Measurements from ENCODE around the gene CXCR2.
"Not testable (repeated sequence)": the region's sequence is repeated elsewhere in the genome, so short reads cannot be mapped to it uniquely, and the experiment has no call there.

The CXCR2 gene

GRCh38 chr2:218169757-218170546, 44.1 kb downstream of the CXCR2 start:
- Mint-ChIP-seq H3K4me3 (no peak overlapping the region), H3K9me3 (no peaks in the 10 kb centered on the region), H3K4me1 (peaks cover 36% of the 10 kb centered on the region), H3K27me3 (no peaks in the 10 kb centered on the region), H3K36me3 (ENCODE audit: insufficient read depth) (peaks cover 2% of the 10 kb centered on the region), H3K27ac (ENCODE audit: low read depth) (no peak overlapping the region)
- ATAC-seq (replicated peaks; ENCODE audit: extremely low read depth, poor library complexity, severe bottlenecking) (no peak), DNase-seq (ENCODE audit: low spot score in 2 of 2) (no peak)

GRCh38 chr2:218171744-218172143, 45.9 kb downstream of the CXCR2 start:
- DNase-seq (ENCODE audit: low spot score in 2 of 2); H3K4me3 Mint-ChIP-seq; H3K27me3 Mint-ChIP-seq; H3K27ac Mint-ChIP-seq (ENCODE audit: low read depth); ATAC-seq (replicated peaks; ENCODE audit: extremely low read depth, poor library complexity, severe bottlenecking); H3K9me3 Mint-ChIP-seq; H3K36me3 Mint-ChIP-seq (ENCODE audit: insufficient read depth): not testable (repeated sequence)
- H3K4me1 Mint-ChIP-seq = peaks cover 31% of the 10 kb centered on the region

- H3K4me3 Mint-ChIP-seq = no peak overlapping the region
- DNase-seq (ENCODE audit: low spot score in 2 of 2) = no peak
- H3K4me1 Mint-ChIP-seq = peaks cover 20% of the 10 kb centered on the region
- no peaks in the 10 kb centered on the region for H3K36me3 Mint-ChIP-seq (ENCODE audit: insufficient read depth)
- no peak overlapping the region for H3K27ac Mint-ChIP-seq (ENCODE audit: low read depth)
- no peaks in the 10 kb centered on the region for H3K9me3 Mint-ChIP-seq
- no peaks in the 10 kb centered on the region for H3K27me3 Mint-ChIP-seq
- no peak for ATAC-seq (replicated peaks; ENCODE audit: extremely low read depth, poor library complexity, severe bottlenecking)
Measured at GRCh38 chr2:218172845-218173244, 47.0 kb downstream of the CXCR2 start.

GRCh38 chr2:218179782-218180181, 54.0 kb downstream of the CXCR2 start:
- Mint-ChIP-seq H3K4me3 (no peak overlapping the region), H3K27ac (ENCODE audit: low read depth) (no peak overlapping the region), H3K9me3 (no peaks in the 10 kb centered on the region), H3K36me3 (ENCODE audit: insufficient read depth) (no peaks in the 10 kb centered on the region), H3K4me1 (no peaks in the 10 kb centered on the region), H3K27me3 (no peaks in the 10 kb centered on the region)
- no peak for DNase-seq (ENCODE audit: low spot score in 2 of 2)
- ATAC-seq (replicated peaks; ENCODE audit: extremely low read depth, poor library complexity, severe bottlenecking) = no peak

GRCh38 chr2:218180467-218181114, 54.8 kb downstream of the CXCR2 start:
- H3K27ac Mint-ChIP-seq (ENCODE audit: low read depth) = no peak overlapping the region
- ATAC-seq (replicated peaks; ENCODE audit: extremely low read depth, poor library complexity, severe bottlenecking) (no peak), DNase-seq (ENCODE audit: low spot score in 2 of 2) (no peak)
- H3K9me3 Mint-ChIP-seq = no peaks in the 10 kb centered on the region
- no peaks in the 10 kb centered on the region for H3K27me3 Mint-ChIP-seq
- H3K4me1 Mint-ChIP-seq = no peaks in the 10 kb centered on the region
- no peak overlapping the region for H3K4me3 Mint-ChIP-seq
- H3K36me3 Mint-ChIP-seq (ENCODE audit: insufficient read depth) = no peaks in the 10 kb centered on the region

- Mint-ChIP-seq H3K27me3 (no peaks in the 10 kb centered on the region), H3K9me3 (no peaks in the 10 kb centered on the region), H3K4me1 (no peaks in the 10 kb centered on the region), H3K27ac (ENCODE audit: low read depth) (no peak overlapping the region), H3K4me3 (no peak overlapping the region), H3K36me3 (ENCODE audit: insufficient read depth) (no peaks in the 10 kb centered on the region)
- DNase-seq (ENCODE audit: low spot score in 2 of 2) = no peak
- no peak for ATAC-seq (replicated peaks; ENCODE audit: extremely low read depth, poor library complexity, severe bottlenecking)
Measured at GRCh38 chr2:218184331-218184730, 58.5 kb downstream of the CXCR2 start.

GRCh38 chr2:218186355-218186766, 60.5 kb downstream of the CXCR2 start:
- Mint-ChIP-seq H3K4me3 (no peak overlapping the region), H3K4me1 (no peaks in the 10 kb centered on the region), H3K9me3 (no peaks in the 10 kb centered on the region), H3K36me3 (ENCODE audit: insufficient read depth) (no peaks in the 10 kb centered on the region), H3K27ac (ENCODE audit: low read depth) (no peak overlapping the region), H3K27me3 (no peaks in the 10 kb centered on the region)
- DNase-seq (ENCODE audit: low spot score in 2 of 2) = peak; percentile 46 to 53
- peak; percentile 83 for ATAC-seq (replicated peaks; ENCODE audit: extremely low read depth, poor library complexity, severe bottlenecking)

Data from central memory CD8-positive, alpha-beta T cell (primary cell).